ENCODE data around the gene LRRN2. TPM values are rescaled to one million over a fixed set of nuclear protein-coding genes. Genes with fewer than 3 reads are reported as not detected.

The LRRN2 gene
- total RNA-seq, 2 experiments from 2014 or later, result not detected

GRCh38 chr1:204619721-204620120 lies 65.8 kb downstream of the LRRN2 start:
- POLR2A ChIA-PET, result no interaction called here
- DNase-seq, result no peak
- CTCF ChIA-PET, result no interaction called here
- Mint-ChIP-seq H3K36me3 (ENCODE audit: low read depth) (no peaks in the 10 kb centered on the region), H3K9me3 (no peaks in the 10 kb centered on the region), H3K27ac (no peak overlapping the region), H3K27me3 (no peaks in the 10 kb centered on the region), H3K4me1 (ENCODE audit: low read depth) (no peaks in the 10 kb centered on the region), H3K4me3 (no peak overlapping the region)
- no peaks in the 10 kb centered on the region for H3K36me3 ChIP-seq (ENCODE audit: insufficient read depth, low read length)
- H3K27ac ChIP-seq (ENCODE audit: low read depth in 1 of 2, low read length in 2 of 2), result no peak overlapping the region
- no peak for TF ChIP-seq CTCF (IDR thresholded peaks at IDR 0.05)
- no peak for ATAC-seq (ENCODE audit: poor library complexity)
- no peaks in the 10 kb centered on the region for H3K27me3 ChIP-seq (ENCODE audit: control insufficient read depth in 1 of 2, insufficient read depth in 2 of 2, low read length in 2 of 2)
- H3K4me1 ChIP-seq (ENCODE audit: insufficient read depth, low read length), result no peaks in the 10 kb centered on the region
- H3K4me3 ChIP-seq (ENCODE audit: low read length), result no peak overlapping the region
- H3K9me3 ChIP-seq (ENCODE audit: control insufficient read depth in 1 of 2, insufficient read depth in 1 of 2, low read length in 2 of 2), result no peaks in the 10 kb centered on the region
- intact Hi-C loops (cut with DNase I, micrococcal nuclease), result no loop called here

- Histone ChIP-seq H3K4me1 (ENCODE audit: insufficient read depth, low read length) (no peaks in the 10 kb centered on the region), H3K4me3 (ENCODE audit: low read length) (no peak overlapping the region), H3K27ac (ENCODE audit: low read depth in 1 of 2, low read length in 2 of 2) (no peak overlapping the region), H3K9me3 (ENCODE audit: control insufficient read depth in 1 of 2, insufficient read depth in 1 of 2, low read length in 2 of 2) (no peaks in the 10 kb centered on the region), H3K36me3 (ENCODE audit: insufficient read depth, low read length) (no peaks in the 10 kb centered on the region), H3K27me3 (ENCODE audit: control insufficient read depth in 1 of 2, insufficient read depth in 2 of 2, low read length in 2 of 2) (no peaks in the 10 kb centered on the region)
- no peak for TF ChIP-seq CTCF (IDR thresholded peaks at IDR 0.05)
- no peak overlapping the region for H3K4me3 Mint-ChIP-seq
- no peak overlapping the region for H3K27ac Mint-ChIP-seq
- H3K36me3 Mint-ChIP-seq (ENCODE audit: low read depth), result no peaks in the 10 kb centered on the region
- H3K27me3 Mint-ChIP-seq, result no peaks in the 10 kb centered on the region
- POLR2A ChIA-PET, result no interaction called here
- intact Hi-C loops (cut with DNase I, micrococcal nuclease), result no loop called here
- H3K4me1 Mint-ChIP-seq (ENCODE audit: low read depth), result no peaks in the 10 kb centered on the region
- H3K9me3 Mint-ChIP-seq, result no peaks in the 10 kb centered on the region
- DNase-seq (no peak), ATAC-seq (ENCODE audit: poor library complexity) (no peak)
- CTCF ChIA-PET, result no interaction called here
These were observed 67.3 kb downstream of the LRRN2 start for GRCh38 chr1:204618148-204618760.

GRCh38 chr1:204617256-204618147 lies 68.0 kb downstream of the LRRN2 start:
- no peak for ATAC-seq (ENCODE audit: poor library complexity)
- no peaks in the 10 kb centered on the region for H3K27me3 Mint-ChIP-seq
- DNase-seq, result no peak
- no peaks in the 10 kb centered on the region for H3K36me3 ChIP-seq (ENCODE audit: insufficient read depth, low read length)
- CTCF ChIA-PET, result no interaction called here
- H3K4me3 Mint-ChIP-seq, result no peak overlapping the region
- no peak overlapping the region for H3K27ac Mint-ChIP-seq
- no peak overlapping the region for H3K27ac ChIP-seq (ENCODE audit: low read depth in 1 of 2, low read length in 2 of 2)
- POLR2A ChIA-PET, result no interaction called here
- no peaks in the 10 kb centered on the region for H3K36me3 Mint-ChIP-seq (ENCODE audit: low read depth)
- no peaks in the 10 kb centered on the region for H3K9me3 Mint-ChIP-seq
- no peaks in the 10 kb centered on the region for H3K4me1 Mint-ChIP-seq (ENCODE audit: low read depth)
- no peak overlapping the region for H3K4me3 ChIP-seq (ENCODE audit: low read length)
- H3K9me3 ChIP-seq (ENCODE audit: control insufficient read depth in 1 of 2, insufficient read depth in 1 of 2, low read length in 2 of 2), result no peaks in the 10 kb centered on the region
- intact Hi-C loops (cut with DNase I, micrococcal nuclease), result no loop called here
- H3K4me1 ChIP-seq (ENCODE audit: insufficient read depth, low read length), result no peaks in the 10 kb centered on the region
- TF ChIP-seq CTCF (IDR thresholded peaks at IDR 0.05), result no peak
- no peaks in the 10 kb centered on the region for H3K27me3 ChIP-seq (ENCODE audit: control insufficient read depth in 1 of 2, insufficient read depth in 2 of 2, low read length in 2 of 2)
